ENCODE data around the gene BEND3. TPM values are rescaled to one million over a fixed set of nuclear protein-coding genes. Genes with fewer than 3 reads are reported as not detected.
"Not testable (repeated sequence)": the region's sequence is repeated elsewhere in the genome, so short reads cannot be mapped to it uniquely, and the experiment has no call there.

The BEND3 gene
- total RNA-seq, 1 donor from 2014 or later, result 24.1 TPM

- Mint-ChIP-seq H3K4me1 (peaks cover 18% of the 10 kb centered on the region), H3K36me3 (ENCODE audit: low read depth) (peaks cover 8% of the 10 kb centered on the region), H3K9me3 (no peaks in the 10 kb centered on the region), H3K4me3 (peak overlapping the region; percentile 73), H3K27me3 (ENCODE audit: low read depth) (no peaks in the 10 kb centered on the region), H3K27ac (ENCODE audit: unreplicated experiment) (no peak overlapping the region)
- no peak for TF ChIP-seq CTCF (conservative IDR thresholded peaks at IDR 0.05)
- no peak for DNase-seq (ENCODE audit: low read depth, low spot score)
Observed at GRCh38 chr6:107026965-107027364, 88.3 kb downstream of the BEND3 start.

- Mint-ChIP-seq H3K9me3 (no peaks in the 10 kb centered on the region), H3K4me3 (no peak overlapping the region), H3K27me3 (ENCODE audit: low read depth) (no peaks in the 10 kb centered on the region), H3K36me3 (ENCODE audit: low read depth) (no peaks in the 10 kb centered on the region), H3K4me1 (no peaks in the 10 kb centered on the region), H3K27ac (ENCODE audit: unreplicated experiment) (no peak overlapping the region)
- no peak for TF ChIP-seq CTCF (conservative IDR thresholded peaks at IDR 0.05)
- no peak for DNase-seq (ENCODE audit: low read depth, low spot score)
Observed at GRCh38 chr6:107021446-107022185, 93.7 kb downstream of the BEND3 start.

GRCh38 chr6:107020239-107020638, 95.1 kb downstream of the BEND3 start:
- no peak overlapping the region for H3K4me3 Mint-ChIP-seq
- H3K9me3 Mint-ChIP-seq, result no peaks in the 10 kb centered on the region
- no peaks in the 10 kb centered on the region for H3K27me3 Mint-ChIP-seq (ENCODE audit: low read depth)
- no peak overlapping the region for H3K27ac Mint-ChIP-seq (ENCODE audit: unreplicated experiment)
- TF ChIP-seq CTCF (conservative IDR thresholded peaks at IDR 0.05), result no peak
- no peaks in the 10 kb centered on the region for H3K4me1 Mint-ChIP-seq
- DNase-seq (ENCODE audit: low read depth, low spot score), result no peak
- H3K36me3 Mint-ChIP-seq (ENCODE audit: low read depth), result no peaks in the 10 kb centered on the region

GRCh38 chr6:107019628-107020027, 95.7 kb downstream of the BEND3 start:
- H3K4me3 Mint-ChIP-seq; H3K27ac Mint-ChIP-seq (ENCODE audit: unreplicated experiment); H3K27me3 Mint-ChIP-seq (ENCODE audit: low read depth); H3K36me3 Mint-ChIP-seq (ENCODE audit: low read depth); H3K9me3 Mint-ChIP-seq; DNase-seq (ENCODE audit: low read depth, low spot score); H3K4me1 Mint-ChIP-seq: not testable (repeated sequence)

- H3K9me3 Mint-ChIP-seq, result no peaks in the 10 kb centered on the region
- no peaks in the 10 kb centered on the region for H3K36me3 Mint-ChIP-seq (ENCODE audit: low read depth)
- H3K4me3 Mint-ChIP-seq, result no peak overlapping the region
Observed at GRCh38 chr6:107019047-107019446, 96.3 kb downstream of the BEND3 start.

More at GRCh38 chr6:107019047-107019446, 96.3 kb downstream of the BEND3 start:
- TF ChIP-seq CTCF (conservative IDR thresholded peaks at IDR 0.05), result no peak
- H3K4me1 Mint-ChIP-seq, result no peaks in the 10 kb centered on the region
- no peaks in the 10 kb centered on the region for H3K27me3 Mint-ChIP-seq (ENCODE audit: low read depth)
- no peak overlapping the region for H3K27ac Mint-ChIP-seq (ENCODE audit: unreplicated experiment)
- DNase-seq (ENCODE audit: low read depth, low spot score), result no peak

Other genes with a start within 250 kb of the BEND3 start
- 333 and 352 TPM in 2 replicates for gene CD24, start 140.8 kb downstream of the BEND3 start, total RNA-seq
- 23.5 and 23.7 TPM in 2 replicates for gene MTRES1, start 87.3 kb downstream of the BEND3 start, total RNA-seq